Heart left ventricle (tissue), 13 donors: Measurements from ENCODE around the gene KDM8.

Experiments
- CTCF ChIP-seq, 12 donors: fragments of 200-600 bp; sonication (generic) in 4 of 12; IDR thresholded peaks; one replicate each; pipeline versions ENCODE4 v1.5.0 to v1.8.0; 2018 to 2022; ENCODE audit warnings: antibody characterized with exemption in 12 of 12, mild to moderate bottlenecking in 5 of 12
- POLR2A ChIP-seq, 2 donors: fragments of 450-650 bp; IDR thresholded peaks; one replicate each; pipeline ENCODE4 v1.6.1; 2017; ENCODE audit warnings: antibody characterized with exemption in 2 of 2, mild to moderate bottlenecking in 2 of 2, moderate library complexity in 2 of 2
- donor health status: ischemic (EF 13 %, LVEDD 7.1; RV severe dilation, severe dysfunction).
- donor health status: DM: no; HTN: yes; CAD: no.
- donor health status: DM: no; HTN: no; CAD: no.
- donor health status: ischemic (EF 25% LVEDD 6.9; RV normal size, moderate dysfunction).
- donor health status: ischemic (EF 25% LVEDD 5.7; RV mildly dilated, moderate dysfunction).
- donor health status: ischemic (EF 35%, LVEDD 5.7; RV mildly dilated, moderate dysfunction).
- donor health status: nonischemic (EF 11% LVEDD 7.7; RV severe dilation, severe dysfunction).
- donor health status: DM: yes; HTN: yes; CAD: no.
- donor health status: PGD.
- donor health status: ischemic (EF 29% LVEDD 5.4; RV normal size, mild dysfunction).
- donor health status: nonischemic (EF 23%, LVEDD 6.1; RV moderate dilation, normal function).

GRCh38 chr16:27235938-27236245 lies 32.6 kb downstream of the KDM8 start:
- TF ChIP-seq CTCF (IDR thresholded peaks at IDR 0.05) (no peak), POLR2A (IDR thresholded peaks at IDR 0.05) (no peak)
